ENCODE data around the gene TRIM16. TPM values are rescaled to one million over a fixed set of nuclear protein-coding genes. Genes with fewer than 3 reads are reported as not detected.

TRIM16 gene
- 36.3 and 42.8 TPM in 2 replicates for total RNA-seq

DNA sequence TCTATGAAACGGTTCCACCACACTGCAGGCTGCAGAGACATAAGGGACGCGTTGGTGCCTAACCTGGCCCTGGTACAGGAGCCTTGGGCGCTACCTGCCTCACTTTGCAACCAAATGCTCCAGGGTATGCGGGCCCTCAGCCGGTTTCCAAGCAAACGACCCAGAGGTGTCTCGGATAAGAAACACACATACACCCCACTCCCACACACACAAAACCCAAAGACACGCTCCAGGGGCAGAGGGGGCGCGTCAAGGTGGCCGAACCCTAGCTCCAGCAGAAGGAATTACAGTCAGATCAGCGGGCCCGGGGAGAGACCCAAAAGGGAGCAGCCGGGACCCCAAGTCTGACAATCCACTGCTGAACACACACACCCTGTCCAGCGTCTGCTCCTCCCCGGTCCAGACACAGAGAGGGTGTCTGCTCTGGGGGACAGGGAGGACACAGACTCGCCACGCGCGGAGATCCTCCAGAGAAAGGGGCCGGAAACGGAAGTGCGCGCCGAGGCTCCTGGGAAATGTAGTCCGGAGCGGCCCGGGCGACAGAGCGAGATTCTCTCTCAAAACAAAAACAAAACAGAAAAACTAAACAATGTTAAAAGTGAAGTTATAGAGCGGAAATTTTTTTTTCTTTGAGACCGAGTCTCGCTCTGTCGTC lies at the start of gene TRIM16:
Gene TRIM16 (minus strand): TSS at position 488 of the 655 bp plus-strand sequence. CDS start 32,702 bp downstream, outside the sequence.

DNA sequence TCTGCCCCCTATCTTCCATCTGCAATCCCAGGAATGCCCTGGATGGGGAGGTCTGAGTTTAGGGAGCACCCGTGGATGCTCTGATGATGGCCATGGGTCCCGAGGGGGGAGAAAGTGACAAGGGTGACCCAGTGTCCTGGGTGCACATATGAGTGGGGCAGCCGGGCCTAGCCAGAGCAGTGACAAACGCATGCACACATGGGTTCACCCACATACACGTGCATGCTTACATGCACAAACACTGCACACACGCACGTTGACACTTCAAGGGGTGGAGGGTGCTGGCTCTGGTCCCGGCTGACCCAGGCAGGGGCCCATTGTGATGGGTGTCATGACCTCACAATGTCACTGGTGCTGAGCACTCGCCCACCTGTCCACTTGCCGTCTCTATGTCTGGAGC lies 47.8 kb upstream of the TRIM16 start, which contains the start of gene TBC1D26:
Gene TBC1D26 (plus strand): TSS at position 384 of the 400 bp plus-strand sequence. CDS start 3,066 bp downstream, outside the sequence.

DNA sequence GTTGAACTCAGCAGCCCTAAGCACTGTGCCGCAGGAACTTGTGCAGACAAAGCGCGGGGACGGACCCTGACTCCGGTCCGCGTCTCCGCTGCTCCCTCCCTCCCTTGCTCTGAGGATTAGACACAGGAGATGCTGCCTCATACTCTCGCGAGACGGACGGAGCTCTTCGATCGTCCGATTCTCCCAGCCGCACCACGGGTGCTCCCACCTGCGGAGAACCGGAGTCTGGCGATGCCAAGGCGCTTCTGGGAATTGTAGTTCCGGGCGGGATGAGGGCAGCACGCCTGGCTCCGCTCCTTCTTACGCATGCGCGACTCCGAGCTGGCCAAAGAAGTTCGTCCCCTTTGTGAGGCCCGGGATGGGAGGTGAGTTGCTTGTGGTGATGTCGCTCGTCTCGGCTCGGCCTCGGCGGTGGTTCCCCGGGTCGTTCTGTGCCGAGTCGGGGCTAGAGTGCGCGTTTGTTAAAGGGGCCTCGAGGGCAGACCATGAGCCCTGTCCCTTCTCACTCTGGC lies 15.4 kb upstream of the TRIM16 start, which contains the start of gene ZNF286A:
Gene ZNF286A (plus strand): TSS at position 340 of the 512 bp plus-strand sequence. CDS start 578 bp downstream, outside the sequence.

DNA sequence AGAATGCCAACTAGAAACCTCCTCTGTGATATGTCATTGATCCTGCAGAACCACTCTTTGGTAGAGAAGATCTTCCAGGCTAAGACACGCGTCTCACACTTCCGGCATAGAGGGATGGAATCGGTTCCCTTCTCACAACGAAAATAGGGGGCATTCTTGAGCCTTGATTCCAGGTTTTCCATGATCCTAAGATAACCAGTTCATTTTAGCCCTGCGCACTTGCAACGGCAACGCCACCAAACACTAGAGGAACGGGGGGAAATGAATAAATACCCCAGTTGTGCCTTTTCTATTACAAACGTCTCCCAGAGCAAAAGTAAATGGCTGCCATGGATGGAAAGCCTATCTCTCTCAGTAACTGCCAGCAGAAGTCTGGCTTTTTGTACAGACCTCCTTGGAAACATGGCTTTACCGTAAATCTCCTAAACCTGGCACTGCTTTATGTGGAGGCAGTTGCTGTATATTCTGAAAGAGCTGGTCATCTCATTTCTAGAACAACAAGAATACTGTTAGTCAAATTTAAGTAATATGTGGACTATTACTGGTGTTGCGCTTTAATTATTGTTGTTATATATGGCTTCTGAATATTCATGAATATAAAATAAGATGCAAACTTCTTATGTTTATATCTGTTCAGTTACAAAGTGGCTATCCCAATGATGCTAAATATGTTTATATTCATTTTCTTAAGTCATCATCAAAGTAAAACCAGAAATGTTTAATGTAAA lies 64.6 kb downstream of the TRIM16 start, which contains the start of gene FBXW10B:
Gene FBXW10B (minus strand): TSS at position 374 of the 728 bp plus-strand sequence. CDS start 192 bp downstream, at position 182.

Other genes with a start within 250 kb of the TRIM16 start
- 0.15 TPM in 1 of 2 replicates, not detected in the other for gene CDRT4, start 216.7 kb downstream of the TRIM16 start, total RNA-seq
- 3.5 and 4.5 TPM in 2 replicates for gene TVP23C, start 120.8 kb downstream of the TRIM16 start, total RNA-seq
- gene FBXW10B, start 64.6 kb downstream of the TRIM16 start, total RNA-seq, result under 0.01 and 0.59 TPM in 2 replicates
- gene ZNF286A, start 15.4 kb upstream of the TRIM16 start, total RNA-seq, result 26.2 and 30.6 TPM in 2 replicates
- gene TBC1D26, start 48.0 kb upstream of the TRIM16 start, total RNA-seq, result 0.15 TPM in 1 of 2 replicates, not detected in the other